Common myeloid progenitor, CD34-positive (primary cell): ENCODE results near the gene ORM1.

Source experiments
- CTCF ChIA-PET: fragments of 350-600 bp; sonication (Branson Sonifier 250); formaldehyde crosslinking; loops from one replicate; lab custom pipeline; 2021; ENCODE audit warnings: antibody characterized with exemption; lab: Charles Lee
- POLR2A ChIA-PET: fragments of 350-600 bp; sonication (Branson Sonifier 250); formaldehyde crosslinking; loops from one replicate; lab custom pipeline; 2021; ENCODE audit warnings: antibody characterized with exemption; lab: Charles Lee
- DNase-seq, 3 donors: peaks; one replicate each; pipeline versions ENCODE4 v3.0.0 to v3.0.0-alpha.2; 2013
- H3K27ac ChIP-seq, 2 experiments: 1 replicate in 1 of 2; 2 replicates in 1 of 2; pipeline ENCODE4 v1.7.0; 2013; ENCODE audit warnings: inconsistent platforms in 2 of 2, low read length in 2 of 2, mild to moderate bottlenecking in 2 of 2, low read depth in 1 of 2, moderate library complexity in 1 of 2; ENCODE audit not compliant: severe bottlenecking in 2 of 2, insufficient read depth in 1 of 2, poor library complexity in 1 of 2
- H3K27me3 ChIP-seq, 5 experiments: replicated peaks in 2 of 5; 1 replicate in 3 of 5; 2 replicates in 2 of 5; pipeline versions ENCODE4 v1.6.1 to v1.7.0; 2013; ENCODE audit warnings: low read length in 4 of 5, mild to moderate bottlenecking in 2 of 5, moderate library complexity in 2 of 5, inconsistent platforms in 1 of 5; ENCODE audit not compliant: insufficient read depth in 5 of 5, control insufficient read depth in 4 of 5
- H3K36me3 ChIP-seq, 4 experiments: 1 replicate in 2 of 4; 2 replicates in 2 of 4; pipeline versions ENCODE4 v1.6.1 to v1.7.0; 2013; ENCODE audit warnings: low read length in 3 of 4, control low read depth in 1 of 4, mild to moderate bottlenecking in 1 of 4; ENCODE audit not compliant: control insufficient read depth in 4 of 4, insufficient read depth in 4 of 4
- H3K4me1 ChIP-seq, 4 experiments: 1 replicate in 3 of 4; 2 replicates in 1 of 4; pipeline versions ENCODE4 v1.6.1 to v1.7.1; 2013; ENCODE audit warnings: low read length in 3 of 4, mild to moderate bottlenecking in 3 of 4, control low read depth in 1 of 4, inconsistent platforms in 1 of 4, moderate library complexity in 1 of 4; ENCODE audit not compliant: control insufficient read depth in 4 of 4, insufficient read depth in 4 of 4; ENCODE audit errors: control extremely low read depth in 1 of 4
- H3K4me3 ChIP-seq, 7 experiments: 1 replicate in 4 of 7; 2 replicates in 3 of 7; pipeline versions ENCODE4 v1.5.1 to v1.7.0; 2013; ENCODE audit warnings: mild to moderate bottlenecking in 7 of 7, low read length in 6 of 7, moderate library complexity in 6 of 7, inconsistent platforms in 2 of 7, low read depth in 2 of 7, control low read depth in 1 of 7; ENCODE audit not compliant: insufficient read depth in 4 of 7, control insufficient read depth in 1 of 7; ENCODE audit errors: extremely low read depth in 1 of 7
- H3K9me3 ChIP-seq, 5 experiments: 1 replicate in 4 of 5; 2 replicates in 1 of 5; pipeline versions ENCODE4 v1.6.1 to v1.7.1; 2013; ENCODE audit warnings: low read length in 4 of 5, mild to moderate bottlenecking in 2 of 5, inconsistent platforms in 1 of 5, low read depth in 1 of 5, moderate library complexity in 1 of 5; ENCODE audit not compliant: control insufficient read depth in 4 of 5, insufficient read depth in 2 of 5; ENCODE audit errors: control extremely low read depth in 1 of 5
- WGBS: methylation state at CpG from one replicate; pipeline ENCODE4 v1.1.5; 2013; ENCODE audit not compliant: insufficient coverage; 5-methylcytosine and 5-hydroxymethylcytosine counted together

ORM1 gene

GRCh38 chr9:114278881-114279570 is 43.9 kb upstream of the ORM1 start:
- ChIA-PET POLR2A (no interaction called here), CTCF (interaction anchor here (4.5 kb wide), 1 partner anchor 12 kb away, joined by 20 read pairs; no protein-coding TSS in a partner anchor)
- Histone ChIP-seq H3K4me3 (no peak overlapping the region), H3K27ac (no peak overlapping the region), H3K27me3 (no peaks in the 10 kb centered on the region), H3K9me3 (no peaks in the 10 kb centered on the region), H3K4me1 (no peaks in the 10 kb centered on the region), H3K36me3 (no peaks in the 10 kb centered on the region)
- 97% methylated on average over 10 of the region's 14 CpGs for WGBS
- no peak for DNase-seq

GRCh38 chr9:114279693-114280092 is 43.2 kb upstream of the ORM1 start:
- no CpG with 5 or more reads among the region's 3 CpGs for WGBS
- Histone ChIP-seq H3K9me3 (no peaks in the 10 kb centered on the region), H3K4me3 (no peak overlapping the region), H3K4me1 (no peaks in the 10 kb centered on the region), H3K27ac (no peak overlapping the region), H3K36me3 (no peaks in the 10 kb centered on the region), H3K27me3 (no peaks in the 10 kb centered on the region)
- no peak for DNase-seq
- POLR2A ChIA-PET: no interaction called here
- CTCF ChIA-PET: interaction anchor here (4.5 kb wide), 1 partner anchor 12 kb away, joined by 20 read pairs; no protein-coding TSS in a partner anchor

- no peaks in the 10 kb centered on the region for H3K36me3 ChIP-seq
- ChIA-PET CTCF (interaction anchor here (1.5 to 4.5 kb wide), 3 partner anchors 9 to 173 kb away, joined by 4 to 20 read pairs (median 5); no protein-coding TSS in a partner anchor), POLR2A (no interaction called here)
- H3K27ac ChIP-seq: no peak overlapping the region
- no peak overlapping the region for H3K4me3 ChIP-seq
- no peaks in the 10 kb centered on the region for H3K9me3 ChIP-seq
- peaks cover 0 to 5% (median 0%) of the 10 kb centered on the region in 4 experiments for H3K4me1 ChIP-seq
- WGBS: 98% methylated on average over 8 of the region's 8 CpGs
- no peak for DNase-seq
- no peaks in the 10 kb centered on the region for H3K27me3 ChIP-seq
These were observed 42.0 kb upstream of the ORM1 start for GRCh38 chr9:114280636-114281472.

GRCh38 chr9:114281473-114282103 is 41.3 kb upstream of the ORM1 start:
- DNase-seq: no peak
- Histone ChIP-seq H3K27me3 (no peaks in the 10 kb centered on the region), H3K36me3 (no peaks in the 10 kb centered on the region), H3K4me1 (peaks cover 0 to 9% (median 0%) of the 10 kb centered on the region in 4 experiments), H3K9me3 (no peaks in the 10 kb centered on the region), H3K4me3 (no peak overlapping the region), H3K27ac (no peak overlapping the region)
- POLR2A ChIA-PET: no interaction called here
- CTCF ChIA-PET: interaction anchor here (1.5 to 4.5 kb wide), 3 partner anchors 9 to 174 kb away, joined by 4 to 20 read pairs (median 5); no protein-coding TSS in a partner anchor
- WGBS: 85% methylated on average over 11 of the region's 12 CpGs

- ChIA-PET CTCF (interaction anchor here (1.5 to 4.5 kb wide), 2 partner anchors 9 to 10 kb away, joined by 4 to 20 read pairs; no protein-coding TSS in a partner anchor), POLR2A (no interaction called here)
- no peak for DNase-seq
- Histone ChIP-seq H3K4me3 (no peak overlapping the region), H3K4me1 (peaks cover 0 to 9% (median 0%) of the 10 kb centered on the region in 4 experiments), H3K9me3 (no peaks in the 10 kb centered on the region), H3K36me3 (no peaks in the 10 kb centered on the region), H3K27me3 (no peaks in the 10 kb centered on the region), H3K27ac (no peak overlapping the region)
- 97% methylated on average over 4 of the region's 10 CpGs for WGBS
These were observed 40.8 kb upstream of the ORM1 start for GRCh38 chr9:114282104-114282485.

- Histone ChIP-seq H3K27ac (no peak overlapping the region), H3K4me3 (no peak overlapping the region), H3K36me3 (no peaks in the 10 kb centered on the region), H3K9me3 (no peaks in the 10 kb centered on the region), H3K27me3 (no peaks in the 10 kb centered on the region), H3K4me1 (peaks cover 0 to 9% (median 0%) of the 10 kb centered on the region in 4 experiments)
- ChIA-PET POLR2A (no interaction called here), CTCF (interaction anchor here (1.3 to 4.5 kb wide), 3 partner anchors 8 to 10 kb away, joined by 4 to 20 read pairs (median 4); no protein-coding TSS in a partner anchor)
- DNase-seq: no peak
- 83% methylated on average over 1 of the region's 6 CpGs for WGBS
These were observed 40.4 kb upstream of the ORM1 start for GRCh38 chr9:114282507-114282906.
